DND-41 (cell line): ENCODE results near the gene RTF1.

ENCODE experiments used
- EZH2 ChIP-seq: IDR thresholded peaks from 3 replicates; pipeline ENCODE4 v1.6.1; 2012; ENCODE audit warnings: borderline replicate concordance, low read depth, mild to moderate bottlenecking, moderate library complexity, low read length, inconsistent platforms; ENCODE audit not compliant: severe bottlenecking
- TF ChIP-seq, protein P1 (sequence below): IDR thresholded peaks from 2 replicates; pipeline ENCODE4 v1.5.1; 2012; ENCODE audit warnings: borderline replicate concordance, low read length, moderate library complexity, mild to moderate bottlenecking; ENCODE audit not compliant: poor library complexity, severe bottlenecking; ENCODE audit errors: extremely low read depth

GRCh38 chr15:41501191-41501917, 84.5 kb downstream of the RTF1 start:
- TF ChIP-seq, protein P1, sequence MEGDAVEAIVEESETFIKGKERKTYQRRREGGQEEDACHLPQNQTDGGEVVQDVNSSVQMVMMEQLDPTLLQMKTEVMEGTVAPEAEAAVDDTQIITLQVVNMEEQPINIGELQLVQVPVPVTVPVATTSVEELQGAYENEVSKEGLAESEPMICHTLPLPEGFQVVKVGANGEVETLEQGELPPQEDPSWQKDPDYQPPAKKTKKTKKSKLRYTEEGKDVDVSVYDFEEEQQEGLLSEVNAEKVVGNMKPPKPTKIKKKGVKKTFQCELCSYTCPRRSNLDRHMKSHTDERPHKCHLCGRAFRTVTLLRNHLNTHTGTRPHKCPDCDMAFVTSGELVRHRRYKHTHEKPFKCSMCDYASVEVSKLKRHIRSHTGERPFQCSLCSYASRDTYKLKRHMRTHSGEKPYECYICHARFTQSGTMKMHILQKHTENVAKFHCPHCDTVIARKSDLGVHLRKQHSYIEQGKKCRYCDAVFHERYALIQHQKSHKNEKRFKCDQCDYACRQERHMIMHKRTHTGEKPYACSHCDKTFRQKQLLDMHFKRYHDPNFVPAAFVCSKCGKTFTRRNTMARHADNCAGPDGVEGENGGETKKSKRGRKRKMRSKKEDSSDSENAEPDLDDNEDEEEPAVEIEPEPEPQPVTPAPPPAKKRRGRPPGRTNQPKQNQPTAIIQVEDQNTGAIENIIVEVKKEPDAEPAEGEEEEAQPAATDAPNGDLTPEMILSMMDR: no peak
- no peak for TF ChIP-seq EZH2
